ENCODE data around the gene CCDC73.

- TF ChIP-seq SUZ12 (IDR thresholded peaks at IDR 0.05; ENCODE audit: extremely low read depth, insufficient read depth, insufficient read length) (no peak), ZNF274 (IDR thresholded peaks at IDR 0.05; ENCODE audit: low read depth, low read length) (no peak), YY1 (IDR thresholded peaks at IDR 0.05; ENCODE audit: insufficient read depth, insufficient read length) (no peak)
These were observed 36.2 kb downstream of the CCDC73 start for GRCh38 chr11:32758291-32758690.
